Measurements from ENCODE around the gene ZBTB5.

DNA sequence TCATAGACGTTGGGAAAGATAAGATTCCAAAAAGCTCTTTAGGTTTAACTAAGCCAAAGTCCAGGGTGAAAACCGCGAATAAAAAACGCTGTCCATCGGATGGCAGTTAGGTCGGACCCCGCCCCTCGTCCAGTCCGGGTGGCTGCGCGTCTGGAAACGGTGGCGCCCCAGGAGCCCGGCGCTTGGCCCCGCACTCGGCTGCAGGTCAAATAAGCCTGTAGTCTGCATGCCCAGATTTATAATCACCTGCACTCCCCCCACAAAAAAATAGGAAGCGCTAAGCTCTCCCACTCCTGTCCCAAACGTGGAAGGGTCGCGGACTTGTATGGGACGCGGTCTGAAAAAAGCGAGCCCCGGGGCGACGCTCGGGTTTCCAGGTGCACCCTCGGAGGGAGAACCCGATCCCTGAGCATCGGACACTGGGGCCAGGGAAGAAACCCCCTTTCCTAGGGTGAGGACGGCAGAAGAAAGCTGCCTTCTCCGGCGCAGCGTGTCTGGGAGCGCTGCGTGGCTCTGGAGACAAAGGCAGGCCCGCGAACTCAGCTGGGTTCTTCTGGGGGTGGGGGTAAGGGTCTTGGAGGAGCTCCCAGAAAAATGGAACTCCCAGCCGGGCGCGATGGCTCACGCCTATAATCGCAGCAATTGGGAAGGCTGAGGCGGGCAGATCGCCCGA is 923 bp upstream of the ZBTB5 start:
- TF ChIP-seq CTCF (IDR thresholded peaks at IDR 0.05) = no peak
- TF ChIP-seq POLR2A (IDR thresholded peaks at IDR 0.05) = peak in 1 of 4 donors; percentile 41
